Measurements from ENCODE around the gene OR52D1. TPM values are rescaled to one million over a fixed set of nuclear protein-coding genes. Genes with fewer than 3 reads are reported as not detected.

The OR52D1 gene
- total RNA-seq, 4 donors from 2014 or later, result not detected

- WGBS, 2 donors, result 95 to 100% methylated on average over 2 of the region's 2 CpGs
- Histone ChIP-seq H3K36me3 (peaks cover 0 to 5% (median 0%) of the 10 kb centered on the region in 3 donors), H3K9me3 (no peaks in the 10 kb centered on the region), H3K27ac (no peak overlapping the region), H3K27me3 (no peaks in the 10 kb centered on the region), H3K4me3 (no peak overlapping the region), H3K4me1 (no peaks in the 10 kb centered on the region)
- no peak for DNase-seq (ENCODE audit: low spot score in 2 of 2)
- TF ChIP-seq POLR2A (IDR thresholded peaks at IDR 0.05), result no peak
- TF ChIP-seq, protein P1, sequence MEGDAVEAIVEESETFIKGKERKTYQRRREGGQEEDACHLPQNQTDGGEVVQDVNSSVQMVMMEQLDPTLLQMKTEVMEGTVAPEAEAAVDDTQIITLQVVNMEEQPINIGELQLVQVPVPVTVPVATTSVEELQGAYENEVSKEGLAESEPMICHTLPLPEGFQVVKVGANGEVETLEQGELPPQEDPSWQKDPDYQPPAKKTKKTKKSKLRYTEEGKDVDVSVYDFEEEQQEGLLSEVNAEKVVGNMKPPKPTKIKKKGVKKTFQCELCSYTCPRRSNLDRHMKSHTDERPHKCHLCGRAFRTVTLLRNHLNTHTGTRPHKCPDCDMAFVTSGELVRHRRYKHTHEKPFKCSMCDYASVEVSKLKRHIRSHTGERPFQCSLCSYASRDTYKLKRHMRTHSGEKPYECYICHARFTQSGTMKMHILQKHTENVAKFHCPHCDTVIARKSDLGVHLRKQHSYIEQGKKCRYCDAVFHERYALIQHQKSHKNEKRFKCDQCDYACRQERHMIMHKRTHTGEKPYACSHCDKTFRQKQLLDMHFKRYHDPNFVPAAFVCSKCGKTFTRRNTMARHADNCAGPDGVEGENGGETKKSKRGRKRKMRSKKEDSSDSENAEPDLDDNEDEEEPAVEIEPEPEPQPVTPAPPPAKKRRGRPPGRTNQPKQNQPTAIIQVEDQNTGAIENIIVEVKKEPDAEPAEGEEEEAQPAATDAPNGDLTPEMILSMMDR (IDR thresholded peaks at IDR 0.05), result no peak
- no peak for TF ChIP-seq EP300 (IDR thresholded peaks at IDR 0.05)
These were observed 33.8 kb downstream of the OR52D1 start for GRCh38 chr11:5522308-5522707.

GRCh38 chr11:5524756-5525155 is 36.3 kb downstream of the OR52D1 start:
- TF ChIP-seq POLR2A (IDR thresholded peaks at IDR 0.05) (no peak), EP300 (IDR thresholded peaks at IDR 0.05) (no peak)
- Histone ChIP-seq H3K9me3 (no peaks in the 10 kb centered on the region), H3K4me3 (no peak overlapping the region), H3K27ac (no peak overlapping the region), H3K27me3 (no peaks in the 10 kb centered on the region), H3K36me3 (peaks cover 0 to 5% (median 0%) of the 10 kb centered on the region in 3 donors), H3K4me1 (no peaks in the 10 kb centered on the region)
- DNase-seq (ENCODE audit: low spot score in 2 of 2), result no peak
- 58 to 59% methylated on average over 3 of the region's 3 CpGs for WGBS, 2 donors

DNA sequence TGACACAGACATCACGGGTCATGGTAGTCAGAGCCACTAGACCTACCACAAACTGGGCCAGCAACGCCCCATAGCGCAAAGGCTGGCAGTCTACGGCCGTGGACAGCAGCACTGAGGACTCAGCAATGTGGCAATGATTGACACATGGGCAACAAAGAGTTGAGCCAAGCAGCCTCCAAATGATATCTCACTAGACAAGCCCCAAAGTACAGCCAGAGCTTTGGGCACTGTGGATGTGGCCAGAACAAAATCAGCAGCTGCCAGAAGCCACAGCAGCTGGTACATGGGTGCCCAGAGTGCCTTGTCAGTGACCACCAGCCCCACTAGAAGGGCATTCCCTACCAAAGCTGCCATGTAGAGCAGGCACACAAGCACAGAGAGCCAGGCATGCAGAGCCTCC is 39.2 kb downstream of the OR52D1 start:
- Histone ChIP-seq H3K9me3 (no peaks in the 10 kb centered on the region), H3K27me3 (no peaks in the 10 kb centered on the region), H3K4me3 (no peak overlapping the region), H3K36me3 (peaks cover 0 to 5% (median 0%) of the 10 kb centered on the region in 3 donors), H3K27ac (no peak overlapping the region), H3K4me1 (no peaks in the 10 kb centered on the region)
- no peak for DNase-seq (ENCODE audit: low spot score in 2 of 2)
- TF ChIP-seq, protein P1 (IDR thresholded peaks at IDR 0.05), result no peak
- TF ChIP-seq EP300 (IDR thresholded peaks at IDR 0.05) (no peak), POLR2A (IDR thresholded peaks at IDR 0.05) (no peak)
- 100% methylated on average over 2 of the region's 5 CpGs; no CpG with 5 or more reads in 1 of the 2 donors for WGBS, 2 donors

DNA sequence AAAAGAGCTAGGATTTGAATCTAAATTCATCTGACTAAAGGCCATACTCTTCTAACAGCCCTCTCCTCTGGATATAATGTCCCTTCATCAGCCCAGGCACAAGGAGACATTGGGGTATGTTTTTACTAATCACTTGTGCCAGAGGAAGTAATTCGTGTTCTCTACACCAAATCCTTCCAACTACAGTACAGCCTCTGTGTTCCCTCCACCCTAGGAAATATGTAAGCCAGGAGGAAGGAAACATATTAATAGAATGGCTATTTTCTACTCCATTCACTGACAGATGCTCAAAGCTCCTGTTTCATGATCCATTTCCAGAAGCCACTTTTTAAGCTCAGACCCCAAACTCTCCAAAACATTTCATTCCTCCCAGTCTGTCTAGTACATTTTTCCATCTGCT is 40.0 kb downstream of the OR52D1 start:
- Histone ChIP-seq H3K9me3 (no peaks in the 10 kb centered on the region), H3K4me1 (no peaks in the 10 kb centered on the region), H3K36me3 (no peaks in the 10 kb centered on the region), H3K27me3 (no peaks in the 10 kb centered on the region), H3K4me3 (no peak overlapping the region), H3K27ac (no peak overlapping the region)
- WGBS, 2 donors, result 6 to 8% methylated on average over 1 of the region's 1 CpG
- TF ChIP-seq EP300 (IDR thresholded peaks at IDR 0.05) (no peak), POLR2A (IDR thresholded peaks at IDR 0.05) (no peak)
- TF ChIP-seq, protein P1 (IDR thresholded peaks at IDR 0.05), result no peak
- no peak for DNase-seq (ENCODE audit: low spot score in 2 of 2)

- Histone ChIP-seq H3K4me3 (no peak overlapping the region), H3K27ac (no peak overlapping the region), H3K36me3 (no peaks in the 10 kb centered on the region), H3K27me3 (no peaks in the 10 kb centered on the region), H3K9me3 (no peaks in the 10 kb centered on the region), H3K4me1 (no peaks in the 10 kb centered on the region)
- TF ChIP-seq, protein P1 (IDR thresholded peaks at IDR 0.05), result no peak
- TF ChIP-seq EP300 (IDR thresholded peaks at IDR 0.05), result no peak
- no peak for TF ChIP-seq POLR2A (IDR thresholded peaks at IDR 0.05)
- 51 to 58% methylated on average over 2 of the region's 2 CpGs for WGBS, 2 donors
- no peak for DNase-seq (ENCODE audit: low spot score in 2 of 2)
These were observed 42.8 kb downstream of the OR52D1 start for GRCh38 chr11:5531053-5531831.

All from tibial nerve (tissue), 4 donors.